K562 (cell line): ENCODE data around the gene BGN. TPM values are rescaled to one million over a fixed set of nuclear protein-coding genes. Genes with fewer than 3 reads are reported as not detected.

Source experiments
- ATAC-seq: fragments of 200-7000 bp; cut with Tn5 transposase; 3 replicates; pipeline ENCODE4 v1.9.1; 2020; ENCODE audit warnings: moderate library complexity
- BruUV-seq: library from RNA; stranded (reverse); fragments of 400-500 nt; replicated peaks from 2 replicates; lab custom pipeline; 2021; lab: Mats Ljungman, UMichigan
- CTCF ChIA-PET: fragments of 300-600 bp; formaldehyde crosslinking; extraction: SDS; loops from one replicate; lab custom pipeline; 2021; ENCODE audit warnings: low intra/inter-chr PET ratio; lab: Yijun Ruan, JAX
- POLR2A ChIA-PET: fragments of 300-600, 350-650 bp; sonication (Branson Sonifier 250); formaldehyde crosslinking; extraction: SDS; loops from one replicate; lab custom pipeline; 2021; ENCODE audit warnings: antibody characterized with exemption, inconsistent platforms; lab: Yijun Ruan, JAX
- DNase-seq, 4 experiments: peaks; one replicate each; pipeline versions ENCODE4 v3.0.0 to v3.0.0-alpha.2; 2011 to 2018; ENCODE audit warnings: low spot score in 3 of 4, mixed read lengths in 3 of 4; ENCODE audit errors: extremely low read depth in 1 of 4
- FAIRE-seq: peaks from 2 replicates; lab custom pipeline; 2011; peaks lifted over from hg19 to GRCh38; lab: Jason Lieb, UNC
- H2AFZ ChIP-seq: 2 replicates; pipeline ENCODE4 v1.6.0; 2011; ENCODE audit warnings: low read depth, low read length, control low read depth, inconsistent platforms
- H3K27ac ChIP-seq: fragments of 200-600 bp; 3 replicates; pipeline ENCODE4 v1.8.0; 2011; ENCODE audit warnings: low read depth, mild to moderate bottlenecking, control low read depth, inconsistent platforms, low read length, moderate library complexity, mixed read lengths; ENCODE audit errors: extremely low read depth
- H3K27me3 ChIP-seq, 2 experiments: fragments of 300-600 bp in 1 of 2; 2 replicates in 1 of 2; 3 replicates in 1 of 2; pipeline versions ENCODE4 v1.6.0 to v1.8.0; 2011; ENCODE audit warnings: inconsistent platforms in 2 of 2, low read length in 2 of 2, mild to moderate bottlenecking in 1 of 2, mixed read lengths in 1 of 2, moderate library complexity in 1 of 2; ENCODE audit not compliant: control insufficient read depth in 2 of 2, insufficient read depth in 2 of 2
- H3K36me3 ChIP-seq: fragments of 300-600 bp; 3 replicates; pipeline ENCODE4 v1.8.0; 2011; ENCODE audit warnings: mild to moderate bottlenecking, low read length, inconsistent platforms; ENCODE audit not compliant: control insufficient read depth, insufficient read depth
- H3K4me1 ChIP-seq, 2 experiments: fragments of 200-600 bp in 1 of 2; replicated peaks in 1 of 2; 2 replicates in 1 of 2; 3 replicates in 1 of 2; pipeline versions ENCODE4 v1.5.1 to v1.8.0; 2011; ENCODE audit warnings: inconsistent platforms in 2 of 2, low read length in 2 of 2, mild to moderate bottlenecking in 1 of 2, mixed read lengths in 1 of 2, moderate library complexity in 1 of 2; ENCODE audit not compliant: control insufficient read depth in 2 of 2, insufficient read depth in 2 of 2
- H3K4me2 ChIP-seq: 2 replicates; pipeline ENCODE4 v1.6.1; 2011; ENCODE audit warnings: low read length, control low read depth, inconsistent platforms, mixed read lengths; ENCODE audit not compliant: insufficient read depth
- H3K4me3 ChIP-seq: fragments of 200-600 bp; sonication (generic), shearing (Covaris generic); 2 replicates; pipeline ENCODE4 v1.5.1; 2016; ENCODE audit warnings: control low read depth, inconsistent platforms
- H3K79me2 ChIP-seq: fragments of 200-600 bp; 3 replicates; pipeline ENCODE4 v1.8.0; 2011; ENCODE audit warnings: low read length, inconsistent platforms; ENCODE audit not compliant: control insufficient read depth, insufficient read depth
- H3K9ac ChIP-seq, 2 experiments: 2 replicates each; pipeline versions ENCODE4 v1.6.0 to v1.6.1; 2011; ENCODE audit warnings: low read depth in 2 of 2, low read length in 2 of 2, control low read depth in 1 of 2, inconsistent platforms in 1 of 2, mild to moderate bottlenecking in 1 of 2, mixed read lengths in 1 of 2; ENCODE audit not compliant: insufficient read depth in 1 of 2
- H3K9me1 ChIP-seq: one replicate; pipeline ENCODE4 v1.6.0; 2011; ENCODE audit warnings: inconsistent platforms, mild to moderate bottlenecking, low read length, moderate library complexity; ENCODE audit not compliant: control insufficient read depth, insufficient read depth
- H3K9me3 ChIP-seq: replicated peaks from 2 replicates; pipeline ENCODE4 v1.5.1; 2011; ENCODE audit warnings: low read depth, low read length, inconsistent platforms; ENCODE audit not compliant: control insufficient read depth, insufficient read depth
- H4K20me1 ChIP-seq: replicated peaks from 2 replicates; pipeline ENCODE4 v1.6.1; 2011; ENCODE audit warnings: low read length, inconsistent platforms, mixed read lengths; ENCODE audit not compliant: control insufficient read depth, insufficient read depth
- FOSL1 ChIP-seq: fragments of 200-800 bp; sonication (Bioruptor generic); conservative IDR thresholded peaks from 2 replicates; pipeline ENCODE4 v1.6.1; 2016; ENCODE audit warnings: missing genetic modification characterization, missing compliant biosample characterization
- MLX ChIP-seq, 2 experiments: fragments of 450-650 bp in 1 of 2; sonication (generic) in 1 of 2; formaldehyde crosslinking; conservative IDR thresholded peaks; 2 replicates each; pipeline versions ENCODE4 v1.4.0 to v1.8.1; 2020 to 2022; ENCODE audit warnings: mild to moderate bottlenecking in 1 of 2, missing genetic modification reagents in 1 of 2
- NRF1 ChIP-seq, 2 experiments: fragments of 450-650 bp; IDR thresholded peaks in 1 of 2; conservative IDR thresholded peaks in 1 of 2; 2 replicates each; pipeline ENCODE4 v1.6.1; 2014; ENCODE audit warnings: mild to moderate bottlenecking in 2 of 2
- SPI1 ChIP-seq: IDR thresholded peaks from 2 replicates; pipeline ENCODE4 v1.6.1; 2011; ENCODE audit warnings: low read depth, low read length, control low read depth, borderline replicate concordance
- TCF15 ChIP-seq: fragments of 250-450 bp; sonication (Bioruptor Pico); IDR thresholded peaks from 2 replicates; pipeline ENCODE4 v1.8.0; 2022; ENCODE audit warnings: moderate library complexity, mild to moderate bottlenecking, inconsistent platforms
- VEZF1 ChIP-seq: fragments of 200-800 bp; sonication (Bioruptor generic); IDR thresholded peaks from 2 replicates; pipeline ENCODE4 v1.6.1; 2017; ENCODE audit warnings: missing genetic modification characterization, missing compliant biosample characterization
- WGBS: fragments of 100-300 bp; shearing (Covaris generic); methylation state at CpG from one replicate; pipeline ENCODE4 v1.1.6; 2016; ENCODE audit warnings: low coverage, mixed read lengths; ENCODE audit not compliant: insufficient coverage; ENCODE audit errors: missing lambda C conversion rate; 5-methylcytosine and 5-hydroxymethylcytosine counted together
- in situ Hi-C: fragments of 300-500 bp; cut with MboI; formaldehyde crosslinking; loops from 4 replicates; pipeline ENCODE4 v1.15.0; 2018; ENCODE audit warnings: inconsistent platforms, mixed read lengths
- intact Hi-C: fragments of 100-400 bp; cut with micrococcal nuclease; formaldehyde crosslinking; loops from 2 replicates; pipeline ENCODE4 v1.14.2; 2022
- polyA plus RNA-seq, 8 experiments: library from polyadenylated mRNA; depleted of rRNA in 4 of 8; stranded (reverse) in 5 of 8; unstranded in 3 of 8; fragments of >200 nt; fragmentation: Nextera tagmentation in 2 of 8; fragmentation: Illumina TruSeq in 1 of 8; extraction: Ambion mirVana in 2 of 8; extraction: Trizol in 1 of 8; gene quantifications; 2 replicates each; pipeline versions ENCODE4 v1.2.1 to v1.2.3, GENCODE V29; 2011 to 2014; ENCODE audit warnings: inconsistent platforms in 1 of 8, missing spikeins in 1 of 8
- total RNA-seq, 7 experiments: library from RNA; depleted of rRNA in 6 of 7; stranded (reverse); fragments of >200 nt in 6 of 7; fragmentation: Illumina TruSeq in 2 of 7; extraction: Trizol in 2 of 7; gene quantifications; 2 replicates each; pipeline versions ENCODE4 v1.2.1 to v1.2.3, GENCODE V29; 2011 to 2021; ENCODE audit warnings: low replicate concordance in 1 of 7
- TF ChIP-seq, protein P1 (sequence below): fragments of 450-650 bp; IDR thresholded peaks from 2 replicates; pipeline ENCODE4 v1.6.1; 2016; ENCODE audit warnings: missing biosample characterization, missing genetic modification characterization

BGN gene
- total and polyA plus RNA-seq, 9 of the 15 experiments (the other 6 are each of a cell fraction or from before 2014, with no cell fraction given), result 0.11 TPM; not detected in 8

DNA sequence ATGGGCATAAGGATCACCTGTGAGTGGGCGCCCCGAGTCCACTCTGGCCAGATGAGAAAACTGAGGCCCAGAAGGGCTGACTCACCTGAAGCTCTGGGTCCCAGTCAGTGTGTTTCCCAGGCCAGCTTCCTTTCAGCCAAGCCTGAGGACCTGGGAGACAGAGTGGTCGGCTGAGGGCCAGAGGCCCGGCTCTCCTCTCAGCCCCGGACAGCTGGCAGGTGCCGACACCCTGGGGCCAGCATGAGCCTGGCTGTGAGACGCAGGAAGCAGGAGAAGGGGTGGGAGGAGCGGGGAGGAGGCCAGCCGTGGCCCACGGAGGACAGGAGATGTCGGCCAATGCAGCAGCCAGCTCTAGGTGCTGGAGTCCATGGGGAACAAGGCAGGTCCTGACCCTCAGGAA, 51.6 kb downstream of the BGN start (continued):
- no peak for TF ChIP-seq TCF15

DNA sequence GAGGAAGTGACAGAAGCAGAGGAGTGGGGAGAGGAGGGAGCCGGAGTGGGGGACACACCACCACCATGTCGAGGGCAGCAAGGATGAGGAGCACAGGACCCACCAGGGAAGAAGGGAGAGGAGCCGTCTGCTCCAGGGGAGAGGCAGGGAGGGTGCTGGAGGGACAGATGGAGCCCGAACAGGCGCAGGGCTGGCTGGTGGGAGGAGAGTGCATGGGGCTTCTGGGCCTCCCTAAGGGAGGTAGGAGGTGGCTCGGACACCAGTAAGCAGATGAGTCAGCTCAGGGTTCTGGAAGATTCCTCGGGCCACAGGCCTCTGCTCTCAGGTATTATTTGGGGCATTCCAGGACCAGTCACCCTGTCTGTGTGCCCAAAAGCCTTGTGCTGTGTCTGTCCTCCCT, 52.4 kb downstream of the BGN start:
- DNase-seq, result no peak
- ATAC-seq, result peak; percentile 57
- ChIA-PET POLR2A (no interaction called here), CTCF (no interaction called here)
- Histone ChIP-seq H3K36me3 (no peaks in the 10 kb centered on the region), H3K9me3 (no peaks in the 10 kb centered on the region), H3K79me2 (no peaks in the 10 kb centered on the region), H3K9me1 (no peaks in the 10 kb centered on the region), H3K27ac (no peak overlapping the region), H3K4me2 (peak overlapping the region; percentile 41; the same call in 1 of the 2 replicates), H4K20me1 (no peaks in the 10 kb centered on the region), H3K9ac (no peak overlapping the region), H3K27me3 (peaks cover 3 to 40% of the 10 kb centered on the region in 2 experiments; a peak in 3 of 5 replicates), H3K4me3 (no peak overlapping the region), H2AFZ (peak overlapping the region; percentile 40; the same call in 1 of the 2 replicates), H3K4me1 (peaks cover 0 to 36% of the 10 kb centered on the region in 2 experiments; a peak in 3 of 5 replicates)
- intact Hi-C loops (no loop called here), in situ Hi-C loops (no loop called here)
- TF ChIP-seq, protein P1, sequence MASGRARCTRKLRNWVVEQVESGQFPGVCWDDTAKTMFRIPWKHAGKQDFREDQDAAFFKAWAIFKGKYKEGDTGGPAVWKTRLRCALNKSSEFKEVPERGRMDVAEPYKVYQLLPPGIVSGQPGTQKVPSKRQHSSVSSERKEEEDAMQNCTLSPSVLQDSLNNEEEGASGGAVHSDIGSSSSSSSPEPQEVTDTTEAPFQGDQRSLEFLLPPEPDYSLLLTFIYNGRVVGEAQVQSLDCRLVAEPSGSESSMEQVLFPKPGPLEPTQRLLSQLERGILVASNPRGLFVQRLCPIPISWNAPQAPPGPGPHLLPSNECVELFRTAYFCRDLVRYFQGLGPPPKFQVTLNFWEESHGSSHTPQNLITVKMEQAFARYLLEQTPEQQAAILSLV, result no peak
- TF ChIP-seq FOSL1 (tag) (peak; percentile 44; the same call in 1 of the 2 replicates), SPI1 (peak; percentile 34; the same call in 1 of the 2 replicates), NRF1 (conservative IDR thresholded peaks at IDR 0.05 in 1 of 2, IDR thresholded peaks at IDR 0.05 in 1 of 2) (peak in 1 of 2 experiments; percentile 15; a peak in 2 of 4 replicates), VEZF1 (CRISPR knock-in tag) (0 out of 2 replicates have a peak, but pooled peaks have one; percentile 25), MLX (CRISPR knock-in tag; conservative IDR thresholded peaks at IDR 0.05) (no peak)
- no TSS peak for BruUV-seq
- WGBS, result 0% methylated on average over 1 of the region's 7 CpGs
- FAIRE-seq, result no peak
